B cell (primary cell): Measurements from ENCODE around the gene PC. TPM values are rescaled to one million over a fixed set of nuclear protein-coding genes. Genes with fewer than 3 reads are reported as not detected.

Experiments used
- ATAC-seq: fragments of 200-7000 bp; cut with Tn5 transposase; one replicate; pipeline ENCODE4 v1.10.0; 2021; ENCODE audit warnings: low read depth, mild to moderate bottlenecking, moderate number of reproducible peaks, moderate library complexity
- CTCF ChIA-PET: fragments of 350-600 bp; sonication (Branson Sonifier 250); formaldehyde crosslinking; loops from one replicate; lab custom pipeline; 2021; ENCODE audit warnings: antibody characterized with exemption, inconsistent platforms; lab: Charles Lee
- POLR2A ChIA-PET: fragments of 350-600 bp; sonication (Branson Sonifier 250); formaldehyde crosslinking; loops from one replicate; lab custom pipeline; 2021; ENCODE audit warnings: antibody characterized with exemption; lab: Charles Lee
- DNase-seq: peaks from one replicate; pipeline ENCODE4 v3.0.0; 2013
- H2AFZ ChIP-seq: 2 replicates; pipeline ENCODE4 v1.6.1; 2012; ENCODE audit warnings: mild to moderate bottlenecking, low read depth, low read length; ENCODE audit not compliant: insufficient read depth, poor library complexity, severe bottlenecking
- H3K27ac ChIP-seq, 2 donors: 1 replicate in 1 of 2; 2 replicates in 1 of 2; pipeline ENCODE4 v1.5.1; 2012 to 2013; ENCODE audit warnings: low read length in 2 of 2, mild to moderate bottlenecking in 2 of 2, moderate library complexity in 1 of 2
- H3K27me3 ChIP-seq, 4 experiments: fragments of 200-600 bp in 1 of 4; sonication (generic) in 1 of 4; replicated peaks in 1 of 4; 1 replicate in 2 of 4; 2 replicates in 2 of 4; pipeline versions ENCODE4 v1.6.1 to v1.7.0; 2013 to 2016; ENCODE audit warnings: low read length in 3 of 4, mild to moderate bottlenecking in 2 of 4, mixed read lengths in 1 of 4, moderate library complexity in 1 of 4; ENCODE audit not compliant: insufficient read depth in 4 of 4, control insufficient read depth in 3 of 4; ENCODE audit errors: control extremely low read depth in 1 of 4
- H3K36me3 ChIP-seq, 2 experiments: replicated peaks in 1 of 2; 1 replicate in 1 of 2; 2 replicates in 1 of 2; pipeline versions ENCODE4 v1.6.1 to v1.7.1; 2013; ENCODE audit warnings: low read length in 1 of 2; ENCODE audit not compliant: insufficient read depth in 2 of 2, control insufficient read depth in 1 of 2; ENCODE audit errors: control extremely low read depth in 1 of 2, extremely low read depth in 1 of 2
- H3K4me1 ChIP-seq, 2 donors: fragments of 200-600 bp in 1 of 2; sonication (generic) in 1 of 2; 1 replicate in 1 of 2; 2 replicates in 1 of 2; pipeline versions ENCODE4 v1.5.1 to v1.6.1; 2013 to 2017; ENCODE audit warnings: low read length in 2 of 2; ENCODE audit not compliant: control insufficient read depth in 2 of 2, insufficient read depth in 2 of 2
- H3K4me2 ChIP-seq: replicated peaks from 2 replicates; pipeline ENCODE3; 2012; ENCODE audit warnings: mild to moderate bottlenecking, low read depth, low read length; ENCODE audit not compliant: poor library complexity, severe bottlenecking
- H3K4me3 ChIP-seq, 5 experiments: fragments of 200-600 bp in 1 of 5; sonication (generic) in 1 of 5; 1 replicate in 3 of 5; 2 replicates in 2 of 5; pipeline versions ENCODE4 v1.5.1 to v1.7.0; 2011 to 2016; ENCODE audit warnings: low read length in 4 of 5, mild to moderate bottlenecking in 4 of 5, low read depth in 2 of 5, control low read depth in 1 of 5, moderate library complexity in 1 of 5; ENCODE audit not compliant: insufficient read depth in 1 of 5; ENCODE audit errors: control extremely low read depth in 1 of 5, extremely low read depth in 1 of 5
- H3K79me2 ChIP-seq: fragments of 200-600 bp; sonication (generic); one replicate; pipeline ENCODE4 v1.6.0; 2016; ENCODE audit warnings: low read length; ENCODE audit not compliant: control insufficient read depth, insufficient read depth
- H3K9ac ChIP-seq: fragments of 200-600 bp; sonication (generic); 2 replicates; pipeline ENCODE4 v1.6.1; 2017; ENCODE audit warnings: mild to moderate bottlenecking, low read length, moderate library complexity
- H3K9me3 ChIP-seq, 3 donors: one replicate each; pipeline versions ENCODE4 v1.6.1 to v1.7.1; 2013; ENCODE audit warnings: low read length in 2 of 3; ENCODE audit not compliant: control insufficient read depth in 2 of 3, insufficient read depth in 1 of 3; ENCODE audit errors: control extremely low read depth in 1 of 3
- H4K20me1 ChIP-seq: 2 replicates; pipeline ENCODE4 v1.6.0; 2012; ENCODE audit warnings: mild to moderate bottlenecking, low read length; ENCODE audit not compliant: insufficient read depth, control insufficient read depth, poor library complexity, severe bottlenecking
- H3K27ac Mint-ChIP-seq: one replicate; pipeline ENCODE4 v1.8.0; 2021; ENCODE audit warnings: mixed read lengths
- H3K27me3 Mint-ChIP-seq: one replicate; pipeline ENCODE4 v1.8.0; 2021; ENCODE audit warnings: mixed read lengths
- H3K4me1 Mint-ChIP-seq: one replicate; pipeline ENCODE4 v1.8.0; 2021; ENCODE audit warnings: mixed read lengths
- H3K4me3 Mint-ChIP-seq: one replicate; pipeline ENCODE4 v1.8.0; 2021; ENCODE audit warnings: mixed read lengths
- H3K9me3 Mint-ChIP-seq: one replicate; pipeline ENCODE4 v1.8.0; 2022; ENCODE audit warnings: mixed read lengths; ENCODE audit not compliant: insufficient read depth
- CTCF ChIP-seq: fragments of 200-600 bp; IDR thresholded peaks from one replicate; pipeline ENCODE4 v1.8.0; 2022; ENCODE audit warnings: antibody characterized with exemption, mild to moderate bottlenecking
- EZH2 ChIP-seq: IDR thresholded peaks from 2 replicates; pipeline ENCODE4 v1.6.1; 2012; ENCODE audit warnings: borderline replicate concordance, low read depth, mild to moderate bottlenecking, moderate library complexity, low read length; ENCODE audit not compliant: insufficient read depth, poor library complexity, severe bottlenecking
- WGBS: methylation state at CpG from one replicate; pipeline ENCODE4 v1.1.5; 2013; ENCODE audit warnings: missing lambda C conversion rate; ENCODE audit not compliant: insufficient coverage; 5-methylcytosine and 5-hydroxymethylcytosine counted together
- intact Hi-C: fragments of 100-400 bp; cut with micrococcal nuclease; formaldehyde crosslinking; loops from one replicate; pipeline ENCODE4 v1.10.0; 2022
- polyA plus RNA-seq: library from polyadenylated mRNA; depleted of rRNA; stranded (reverse); fragments of >200 nt; gene quantifications from 2 replicates; pipeline ENCODE4 v1.2.3, GENCODE V29; 2012
- total RNA-seq, 2 donors: library from RNA; stranded (reverse); fragments of 120-200 nt in 1 of 2; gene quantifications; 1 replicate in 1 of 2; 2 replicates in 1 of 2; pipeline versions ENCODE4 v1.2.3 to v1.2.4, GENCODE V29; 2013 to 2022

PC gene
- total and polyA plus RNA-seq, 2 donors (not counting 1 experiment from before 2014, with no cell fraction given): 1.5 to 4.4 TPM

GRCh38 chr11:66869567-66869870 is 88.7 kb downstream of the PC start:
- H3K36me3 ChIP-seq: no peaks in the 10 kb centered on the region
- intact Hi-C loops: loop anchor here (2.0 kb wide), 1 partner anchor 35 kb away; no protein-coding TSS in a partner anchor
- no peak overlapping the region for H3K4me3 ChIP-seq
- no peaks in the 10 kb centered on the region for H3K79me2 ChIP-seq
- no peaks in the 10 kb centered on the region for H3K9me3 Mint-ChIP-seq
- H3K27me3 Mint-ChIP-seq: peaks cover 4% of the 10 kb centered on the region
- H3K4me1 ChIP-seq: peaks cover 4 to 10% of the 10 kb centered on the region in 2 donors
- WGBS: 100% methylated on average over 8 of the region's 9 CpGs
- no peak overlapping the region for H3K27ac ChIP-seq
- H3K9me3 ChIP-seq: no peaks in the 10 kb centered on the region
- no peak overlapping the region for H3K4me3 Mint-ChIP-seq
- peaks cover 13% of the 10 kb centered on the region for H3K4me1 Mint-ChIP-seq
- ChIA-PET CTCF (interaction anchor here (1.0 kb wide), 1 partner anchor 175 kb away, joined by 3 read pairs; no protein-coding TSS in a partner anchor), POLR2A (no interaction called here)
- TF ChIP-seq EZH2 (no peak), CTCF (no peak)
- no peaks in the 10 kb centered on the region for H4K20me1 ChIP-seq
- H3K27me3 ChIP-seq: no peaks in the 10 kb centered on the region
- no peak overlapping the region for H3K27ac Mint-ChIP-seq
- H2AFZ ChIP-seq: no peak overlapping the region
- H3K4me2 ChIP-seq: no peak overlapping the region
- DNase-seq: no peak
- no peak for ATAC-seq
- no peak overlapping the region for H3K9ac ChIP-seq

GRCh38 chr11:66868726-66869566 is 89.2 kb downstream of the PC start:
- Histone ChIP-seq H2AFZ (peak overlapping the region; percentile 65), H3K4me1 (peaks cover 4 to 10% of the 10 kb centered on the region in 2 donors), H3K4me3 (peak overlapping the region in 2 of 5 experiments; percentile 19 to 20), H3K4me2 (peak overlapping the region; percentile 68), H3K9ac (peak overlapping the region; percentile 29), H3K79me2 (no peaks in the 10 kb centered on the region), H3K27me3 (no peaks in the 10 kb centered on the region), H3K9me3 (no peaks in the 10 kb centered on the region), H3K27ac (no peak overlapping the region), H4K20me1 (no peaks in the 10 kb centered on the region), H3K36me3 (no peaks in the 10 kb centered on the region)
- ChIA-PET POLR2A (no interaction called here), CTCF (interaction anchor here (1.0 kb wide), 1 partner anchor 174 kb away, joined by 3 read pairs; no protein-coding TSS in a partner anchor)
- ATAC-seq: peak; percentile 98
- H3K9me3 Mint-ChIP-seq: no peaks in the 10 kb centered on the region
- no peaks in the 10 kb centered on the region for H3K27me3 Mint-ChIP-seq
- 28% methylated on average over 26 of the region's 27 CpGs for WGBS
- DNase-seq: peak; percentile 89
- TF ChIP-seq EZH2 (no peak), CTCF (peak; percentile 89)
- peaks cover 16% of the 10 kb centered on the region for H3K4me1 Mint-ChIP-seq
- intact Hi-C loops: loop anchor here (1.0 to 2.0 kb wide), 4 partner anchors 26 to 175 kb away; partner anchors contain the start of gene RCE1
- peak overlapping the region; percentile 23 for H3K4me3 Mint-ChIP-seq
- peak overlapping the region; percentile 39 for H3K27ac Mint-ChIP-seq
